Measurements from ENCODE around the gene XRN2.

DNA sequence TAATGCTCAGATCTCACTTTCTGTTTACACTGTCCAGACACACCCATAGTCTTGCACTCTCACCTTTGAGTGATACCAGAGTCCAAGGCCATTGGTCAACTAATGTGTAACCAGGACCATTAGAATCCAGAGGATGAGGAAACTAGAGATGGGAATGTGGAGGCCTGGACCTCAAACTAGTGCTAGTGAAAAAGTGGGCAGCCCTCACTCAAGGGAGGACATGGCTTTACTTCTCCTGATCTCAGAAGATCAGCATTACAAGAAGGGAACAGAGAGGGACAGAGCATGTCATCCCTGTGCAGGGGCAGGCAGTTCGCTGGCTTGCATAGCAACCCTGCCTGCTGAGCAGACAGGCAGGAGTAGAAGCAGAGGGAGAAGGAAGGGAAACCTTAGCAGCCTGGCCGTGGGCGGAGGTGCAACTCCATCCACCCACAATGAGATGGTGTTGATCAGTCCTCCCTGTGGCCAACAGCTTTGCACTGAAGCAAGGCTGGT lies 22.6 kb upstream of the XRN2 start:
- TF ChIP-seq, protein P1, sequence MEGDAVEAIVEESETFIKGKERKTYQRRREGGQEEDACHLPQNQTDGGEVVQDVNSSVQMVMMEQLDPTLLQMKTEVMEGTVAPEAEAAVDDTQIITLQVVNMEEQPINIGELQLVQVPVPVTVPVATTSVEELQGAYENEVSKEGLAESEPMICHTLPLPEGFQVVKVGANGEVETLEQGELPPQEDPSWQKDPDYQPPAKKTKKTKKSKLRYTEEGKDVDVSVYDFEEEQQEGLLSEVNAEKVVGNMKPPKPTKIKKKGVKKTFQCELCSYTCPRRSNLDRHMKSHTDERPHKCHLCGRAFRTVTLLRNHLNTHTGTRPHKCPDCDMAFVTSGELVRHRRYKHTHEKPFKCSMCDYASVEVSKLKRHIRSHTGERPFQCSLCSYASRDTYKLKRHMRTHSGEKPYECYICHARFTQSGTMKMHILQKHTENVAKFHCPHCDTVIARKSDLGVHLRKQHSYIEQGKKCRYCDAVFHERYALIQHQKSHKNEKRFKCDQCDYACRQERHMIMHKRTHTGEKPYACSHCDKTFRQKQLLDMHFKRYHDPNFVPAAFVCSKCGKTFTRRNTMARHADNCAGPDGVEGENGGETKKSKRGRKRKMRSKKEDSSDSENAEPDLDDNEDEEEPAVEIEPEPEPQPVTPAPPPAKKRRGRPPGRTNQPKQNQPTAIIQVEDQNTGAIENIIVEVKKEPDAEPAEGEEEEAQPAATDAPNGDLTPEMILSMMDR (IDR thresholded peaks at IDR 0.05; ENCODE audit: low read depth, low read length), result no peak
- TF ChIP-seq EZH2phosphoT487 (IDR thresholded peaks at IDR 0.05; ENCODE audit: low read depth), result no peak

Measured in OCI-LY3 (cell line).